ENCODE measurements around the gene CACFD1. TPM values are rescaled to one million over a fixed set of nuclear protein-coding genes. Genes with fewer than 3 reads are reported as not detected.

The CACFD1 gene
- total and polyA plus RNA-seq, 2 donors (not counting 3 experiments of a cell fraction or from before 2014, with no cell fraction given): 9.7 to 11.5 TPM

DNA sequence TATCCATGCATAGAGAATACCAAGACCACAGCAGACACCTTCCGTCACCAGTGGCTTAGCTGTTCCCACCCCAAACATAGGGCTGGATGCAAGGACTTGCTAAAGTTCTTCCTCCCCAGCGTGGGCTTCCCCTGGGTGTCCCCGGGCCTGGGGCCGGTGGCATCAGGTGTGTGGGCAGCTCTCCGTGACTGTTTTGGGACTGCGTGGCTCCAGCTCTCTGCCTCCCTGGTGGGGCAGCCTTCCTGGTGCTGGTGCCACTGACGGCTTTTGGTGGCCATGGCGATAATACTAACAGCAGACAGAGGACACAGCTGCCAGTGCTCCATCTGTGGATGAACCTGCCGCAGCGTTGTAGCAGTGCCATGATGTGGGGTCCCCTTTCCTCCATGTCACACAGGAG is 4.9 kb downstream of the CACFD1 start:
- CTCF ChIA-PET: no interaction called here
- DNase-seq (ENCODE audit: low read depth, low spot score): no peak
- dilution Hi-C loops (cut with MboI; ENCODE audit: extremely low pct_ligation_motif_present, low sequenced_read_pairs): no loop called here

More for the DNA sequence above, 4.9 kb downstream of the CACFD1 start:
- POLR2A ChIA-PET: no interaction called here
- Histone ChIP-seq H3K36me3 (ENCODE audit: control insufficient read depth in 2 of 2, extremely low read depth in 1 of 2, insufficient read depth in 2 of 2, low read length in 2 of 2) (no peaks in the 10 kb centered on the region), H3K4me2 (ENCODE audit: insufficient read depth, low read length) (no peak overlapping the region), H3K4me3 (replicated peaks in 1 of 3; ENCODE audit: insufficient read depth in 1 of 3, low read depth in 1 of 3, low read length in 3 of 3) (no peak overlapping the region), H3K9ac (replicated peaks; ENCODE audit: extremely low read depth, insufficient read depth, low read length) (no peak overlapping the region), H3K9me1 (replicated peaks; ENCODE audit: control insufficient read depth, extremely low read depth, insufficient read depth, low read length) (no peaks in the 10 kb centered on the region), H3K27ac (ENCODE audit: insufficient read depth, low read depth, low read length) (no peak overlapping the region), H2AFZ (ENCODE audit: low read depth, low read length) (no peak overlapping the region), H3K9me3 (replicated peaks; ENCODE audit: control insufficient read depth, insufficient read depth, low read length) (no peaks in the 10 kb centered on the region), H4K20me1 (replicated peaks; ENCODE audit: control insufficient read depth, extremely low read depth, insufficient read depth, low read length) (no peaks in the 10 kb centered on the region), H3K27me3 (ENCODE audit: control insufficient read depth in 2 of 2, insufficient read depth in 2 of 2, low read length in 2 of 2) (no peaks in the 10 kb centered on the region), H3K4me1 (ENCODE audit: control insufficient read depth, extremely low read depth, insufficient read depth, low read length) (peaks cover 5% of the 10 kb centered on the region), H3K79me2 (ENCODE audit: control insufficient read depth, insufficient read depth, low read length) (no peaks in the 10 kb centered on the region)
- intact Hi-C loops (cut with micrococcal nuclease): no loop called here
- TF ChIP-seq POLR2AphosphoS5 (IDR thresholded peaks at IDR 0.05; ENCODE audit: insufficient read depth, low read depth, low read length): no peak
- no peak for TF ChIP-seq JUN (IDR thresholded peaks at IDR 0.05; ENCODE audit: borderline replicate concordance, insufficient read depth, insufficient read length, low read depth)
- TF ChIP-seq, protein P1, sequence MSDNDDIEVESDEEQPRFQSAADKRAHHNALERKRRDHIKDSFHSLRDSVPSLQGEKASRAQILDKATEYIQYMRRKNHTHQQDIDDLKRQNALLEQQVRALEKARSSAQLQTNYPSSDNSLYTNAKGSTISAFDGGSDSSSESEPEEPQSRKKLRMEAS (IDR thresholded peaks at IDR 0.05; ENCODE audit: insufficient read depth, insufficient read length): no peak
- TF ChIP-seq, protein P2, sequence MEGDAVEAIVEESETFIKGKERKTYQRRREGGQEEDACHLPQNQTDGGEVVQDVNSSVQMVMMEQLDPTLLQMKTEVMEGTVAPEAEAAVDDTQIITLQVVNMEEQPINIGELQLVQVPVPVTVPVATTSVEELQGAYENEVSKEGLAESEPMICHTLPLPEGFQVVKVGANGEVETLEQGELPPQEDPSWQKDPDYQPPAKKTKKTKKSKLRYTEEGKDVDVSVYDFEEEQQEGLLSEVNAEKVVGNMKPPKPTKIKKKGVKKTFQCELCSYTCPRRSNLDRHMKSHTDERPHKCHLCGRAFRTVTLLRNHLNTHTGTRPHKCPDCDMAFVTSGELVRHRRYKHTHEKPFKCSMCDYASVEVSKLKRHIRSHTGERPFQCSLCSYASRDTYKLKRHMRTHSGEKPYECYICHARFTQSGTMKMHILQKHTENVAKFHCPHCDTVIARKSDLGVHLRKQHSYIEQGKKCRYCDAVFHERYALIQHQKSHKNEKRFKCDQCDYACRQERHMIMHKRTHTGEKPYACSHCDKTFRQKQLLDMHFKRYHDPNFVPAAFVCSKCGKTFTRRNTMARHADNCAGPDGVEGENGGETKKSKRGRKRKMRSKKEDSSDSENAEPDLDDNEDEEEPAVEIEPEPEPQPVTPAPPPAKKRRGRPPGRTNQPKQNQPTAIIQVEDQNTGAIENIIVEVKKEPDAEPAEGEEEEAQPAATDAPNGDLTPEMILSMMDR (IDR thresholded peaks at IDR 0.05; ENCODE audit: extremely low read depth in 1 of 2, insufficient read depth in 1 of 2, low read depth in 1 of 2, low read length in 2 of 2): no peak
- TF ChIP-seq POLR2A (IDR thresholded peaks at IDR 0.05; ENCODE audit: low read depth, low read length): no peak
- no peak for TF ChIP-seq MYC (IDR thresholded peaks at IDR 0.05; ENCODE audit: low read depth, low read length)
- no peak for TF ChIP-seq FOS (IDR thresholded peaks at IDR 0.05; ENCODE audit: borderline replicate concordance, insufficient read depth, low read length)
- no peak for TF ChIP-seq EZH2 (IDR thresholded peaks at IDR 0.05; ENCODE audit: borderline replicate concordance, low read depth, low read length, severe bottlenecking)
- TF ChIP-seq GATA2 (IDR thresholded peaks at IDR 0.05; ENCODE audit: insufficient read depth, insufficient read length, low read depth, low read length): no peak
- FAIRE-seq: no peak
- no TSS peak for BruUV-seq (replicated peaks)

Data from endothelial cell of umbilical vein (primary cell).